ENCODE measurements around the gene NADSYN1. TPM values are rescaled to one million over a fixed set of nuclear protein-coding genes. Genes with fewer than 3 reads are reported as not detected.

Gene NADSYN1
- total RNA-seq, 1 donor from 2014 or later = 75.9 TPM

DNA sequence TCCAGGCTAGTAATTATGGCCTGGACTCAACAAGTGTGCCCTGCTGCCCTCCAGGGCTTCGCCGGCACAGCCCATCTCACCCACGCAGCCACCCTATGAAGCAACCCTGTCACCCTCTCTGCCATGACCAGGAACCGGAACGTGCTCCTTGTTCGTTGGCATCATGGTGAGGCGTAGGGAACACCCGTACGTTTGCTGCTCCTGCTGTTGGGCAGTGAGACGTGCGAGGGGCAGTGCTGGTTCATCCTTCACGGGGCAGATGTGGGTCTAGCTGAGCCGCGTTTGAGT, 20.7 kb downstream of the NADSYN1 start:
- Histone ChIP-seq H3K36me3 (peaks cover 0 to 61% of the 10 kb centered on the region in 2 donors), H3K27ac (no peak overlapping the region), H3K4me1 (no peaks in the 10 kb centered on the region), H3K27me3 (no peaks in the 10 kb centered on the region), H3K4me3 (no peak overlapping the region), H3K9me3 (no peaks in the 10 kb centered on the region)
- intact Hi-C loops (cut with DNase I) = no loop called here
- no peak for TF ChIP-seq POLR2AphosphoS5 (IDR thresholded peaks at IDR 0.05; ENCODE audit: insufficient read depth in 1 of 2, low read depth in 1 of 2)
- TF ChIP-seq, protein P1, sequence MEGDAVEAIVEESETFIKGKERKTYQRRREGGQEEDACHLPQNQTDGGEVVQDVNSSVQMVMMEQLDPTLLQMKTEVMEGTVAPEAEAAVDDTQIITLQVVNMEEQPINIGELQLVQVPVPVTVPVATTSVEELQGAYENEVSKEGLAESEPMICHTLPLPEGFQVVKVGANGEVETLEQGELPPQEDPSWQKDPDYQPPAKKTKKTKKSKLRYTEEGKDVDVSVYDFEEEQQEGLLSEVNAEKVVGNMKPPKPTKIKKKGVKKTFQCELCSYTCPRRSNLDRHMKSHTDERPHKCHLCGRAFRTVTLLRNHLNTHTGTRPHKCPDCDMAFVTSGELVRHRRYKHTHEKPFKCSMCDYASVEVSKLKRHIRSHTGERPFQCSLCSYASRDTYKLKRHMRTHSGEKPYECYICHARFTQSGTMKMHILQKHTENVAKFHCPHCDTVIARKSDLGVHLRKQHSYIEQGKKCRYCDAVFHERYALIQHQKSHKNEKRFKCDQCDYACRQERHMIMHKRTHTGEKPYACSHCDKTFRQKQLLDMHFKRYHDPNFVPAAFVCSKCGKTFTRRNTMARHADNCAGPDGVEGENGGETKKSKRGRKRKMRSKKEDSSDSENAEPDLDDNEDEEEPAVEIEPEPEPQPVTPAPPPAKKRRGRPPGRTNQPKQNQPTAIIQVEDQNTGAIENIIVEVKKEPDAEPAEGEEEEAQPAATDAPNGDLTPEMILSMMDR (IDR thresholded peaks at IDR 0.05) = no peak
- no peak for TF ChIP-seq POLR2A (IDR thresholded peaks at IDR 0.05)
- DNase-seq (ENCODE audit: extremely low spot score in 2 of 2) = no peak

DNA sequence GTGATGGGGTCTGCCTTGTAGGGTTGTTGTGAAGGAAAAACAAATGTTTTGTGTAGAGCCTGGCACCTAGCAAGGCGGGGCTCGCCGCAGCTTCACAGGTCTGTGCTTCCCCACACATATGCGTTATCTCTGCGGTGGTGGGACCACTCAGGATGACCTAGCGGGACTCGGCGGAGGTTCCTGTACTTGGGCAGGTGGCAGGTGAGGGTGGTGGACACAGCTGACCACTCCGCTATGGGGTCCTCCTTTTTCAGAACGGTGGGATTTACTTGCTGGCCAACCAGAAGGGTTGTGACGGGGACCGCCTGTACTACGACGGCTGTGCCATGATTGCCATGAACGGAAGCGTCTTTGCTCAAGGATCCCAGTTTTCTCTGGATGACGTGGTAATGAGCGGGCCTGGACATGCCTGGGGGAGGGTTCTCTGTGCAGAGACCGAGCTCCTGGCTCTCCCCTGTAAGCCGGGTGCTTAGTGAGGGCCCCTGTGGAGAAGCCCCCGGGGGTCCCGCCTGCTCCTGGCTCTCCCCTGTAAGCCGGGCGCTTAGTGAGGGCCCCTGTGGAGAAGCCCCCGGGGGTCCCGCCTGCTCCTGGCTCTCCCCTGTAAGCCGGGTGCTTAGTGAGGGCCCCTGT, 21.3 kb downstream of the NADSYN1 start:
- Histone ChIP-seq H3K4me1 (no peaks in the 10 kb centered on the region), H3K36me3 (peaks cover 0 to 64% of the 10 kb centered on the region in 2 donors), H3K4me3 (no peak overlapping the region), H3K9me3 (no peaks in the 10 kb centered on the region), H3K27me3 (no peaks in the 10 kb centered on the region), H3K27ac (no peak overlapping the region)
- intact Hi-C loops (cut with DNase I) = no loop called here
- TF ChIP-seq POLR2AphosphoS5 (IDR thresholded peaks at IDR 0.05; ENCODE audit: insufficient read depth in 1 of 2, low read depth in 1 of 2) (no peak), POLR2A (IDR thresholded peaks at IDR 0.05) (no peak)
- TF ChIP-seq, protein P1 (IDR thresholded peaks at IDR 0.05) = no peak
- no peak for DNase-seq (ENCODE audit: extremely low spot score in 2 of 2)

GRCh38 chr11:71474771-71475483, 21.9 kb downstream of the NADSYN1 start:
- no peak for DNase-seq (ENCODE audit: extremely low spot score in 2 of 2)
- intact Hi-C loops (cut with DNase I) = no loop called here
- Histone ChIP-seq H3K27ac (no peak overlapping the region), H3K4me3 (no peak overlapping the region), H3K9me3 (no peaks in the 10 kb centered on the region), H3K36me3 (peaks cover 0 to 70% of the 10 kb centered on the region in 2 donors), H3K27me3 (no peaks in the 10 kb centered on the region), H3K4me1 (no peaks in the 10 kb centered on the region)
- TF ChIP-seq, protein P1 (IDR thresholded peaks at IDR 0.05) = no peak
- no peak for TF ChIP-seq POLR2AphosphoS5 (IDR thresholded peaks at IDR 0.05; ENCODE audit: insufficient read depth in 1 of 2, low read depth in 1 of 2)
- no peak for TF ChIP-seq POLR2A (IDR thresholded peaks at IDR 0.05)

DNA sequence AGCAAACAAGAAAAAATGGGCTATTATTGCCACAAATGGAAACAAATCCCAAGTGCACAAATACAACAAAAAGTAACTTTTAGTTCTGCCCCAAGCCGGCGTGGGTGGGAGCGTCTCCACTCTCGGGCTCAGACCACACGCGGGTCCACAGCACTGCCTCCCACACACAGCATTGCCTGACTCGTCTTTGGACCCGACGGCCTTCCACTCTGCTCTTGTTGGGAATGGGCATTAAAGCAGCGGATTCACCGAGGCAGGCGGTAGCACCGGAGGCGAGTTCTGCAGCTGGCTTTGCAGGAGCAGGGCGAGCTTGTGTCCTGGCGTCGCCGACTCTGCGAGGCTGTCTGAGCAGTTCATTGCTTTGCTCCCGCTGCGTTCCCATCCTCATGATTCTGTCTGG, 23.0 kb downstream of the NADSYN1 start:
- H3K4me3 ChIP-seq = no peak overlapping the region
- no peaks in the 10 kb centered on the region for H3K4me1 ChIP-seq
- no peak overlapping the region for H3K27ac ChIP-seq
- TF ChIP-seq, protein P1 (IDR thresholded peaks at IDR 0.05) = no peak
- no peak for TF ChIP-seq POLR2A (IDR thresholded peaks at IDR 0.05)
- TF ChIP-seq POLR2AphosphoS5 (IDR thresholded peaks at IDR 0.05; ENCODE audit: insufficient read depth in 1 of 2, low read depth in 1 of 2) = no peak
- no peak for DNase-seq (ENCODE audit: extremely low spot score in 2 of 2)
- intact Hi-C loops (cut with DNase I) = no loop called here
- no peaks in the 10 kb centered on the region for H3K27me3 ChIP-seq
- H3K9me3 ChIP-seq = no peaks in the 10 kb centered on the region
- H3K36me3 ChIP-seq = peaks cover 0 to 81% of the 10 kb centered on the region in 2 donors
